HG03354 (cell line): ENCODE results near the gene ZSWIM6.

Experiments used
- ATAC-seq: cut with Tn5 transposase; IDR thresholded peaks from one replicate; pipeline ENCODE4 v1.9.1; 2021; ENCODE audit warnings: mild to moderate bottlenecking; ENCODE audit not compliant: unreplicated experiment, poor library complexity, severe bottlenecking

ZSWIM6 gene

DNA sequence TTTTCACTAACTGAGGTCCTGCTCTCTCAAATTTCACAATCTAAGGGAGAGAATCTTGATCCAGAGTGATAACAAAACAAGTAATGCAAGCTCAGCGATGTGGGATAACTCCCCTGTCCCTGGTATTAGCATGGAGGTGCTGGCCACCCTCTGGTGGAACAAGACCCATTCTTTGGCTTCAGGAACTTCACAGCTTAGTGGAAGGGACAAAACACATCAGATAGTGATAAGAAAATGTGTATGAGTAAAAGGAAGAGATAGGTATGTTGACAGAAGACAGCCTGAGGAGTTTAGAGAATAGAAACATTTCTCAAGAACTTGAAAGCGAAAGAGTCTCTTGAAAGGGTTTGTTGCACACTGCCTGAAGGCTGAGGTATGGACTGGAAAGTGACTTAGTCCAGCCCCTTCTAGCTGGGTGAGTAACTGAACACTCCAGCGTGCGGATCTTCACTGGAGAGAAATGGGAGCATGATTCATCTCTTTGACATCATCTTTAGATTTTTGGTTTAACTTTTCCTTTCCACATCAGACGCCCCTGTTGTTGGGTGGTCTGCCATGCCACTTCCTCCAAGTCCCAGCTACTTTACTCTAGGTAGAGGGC lies 25.4 kb upstream of the ZSWIM6 start:
- peak; percentile 89 for ATAC-seq

DNA sequence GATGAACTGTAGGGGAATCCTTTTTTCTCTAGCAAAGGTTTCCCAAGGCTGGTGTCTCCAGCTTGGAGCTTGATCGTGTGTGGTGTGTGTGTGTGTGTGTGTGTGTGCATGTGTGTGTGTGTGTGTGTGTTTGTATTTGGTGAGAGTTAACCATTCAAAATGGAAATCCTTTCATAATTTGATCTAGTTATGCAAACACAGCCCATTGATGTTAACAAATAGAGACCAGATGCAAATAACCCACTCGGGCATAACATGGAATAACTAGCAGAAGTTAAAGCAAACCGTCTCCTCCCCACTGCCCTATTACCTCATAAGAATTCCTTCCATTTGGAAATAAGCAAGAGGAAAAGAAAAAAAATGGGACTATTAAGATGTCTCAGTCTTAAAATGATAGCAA lies 24.9 kb upstream of the ZSWIM6 start:
- ATAC-seq, result no peak

DNA sequence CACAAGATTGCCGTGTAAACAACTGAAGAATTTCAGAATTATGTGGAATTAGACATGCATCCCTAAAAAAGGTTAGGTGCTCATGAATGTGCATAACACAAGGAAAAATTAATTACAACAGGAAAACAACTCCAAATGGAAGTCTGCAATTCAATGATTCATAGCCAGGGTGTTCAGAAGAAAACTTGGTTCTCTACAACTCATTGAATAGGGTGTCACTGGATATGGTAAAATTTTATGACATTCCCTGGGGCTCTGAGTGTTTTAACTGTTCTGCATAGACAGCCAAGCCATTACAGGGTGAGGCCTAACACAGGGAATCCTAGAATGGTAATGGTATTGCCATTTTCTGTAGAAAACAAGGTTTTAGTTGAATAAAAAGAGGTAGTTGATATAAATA lies 24.4 kb upstream of the ZSWIM6 start:
- ATAC-seq, result no peak

DNA sequence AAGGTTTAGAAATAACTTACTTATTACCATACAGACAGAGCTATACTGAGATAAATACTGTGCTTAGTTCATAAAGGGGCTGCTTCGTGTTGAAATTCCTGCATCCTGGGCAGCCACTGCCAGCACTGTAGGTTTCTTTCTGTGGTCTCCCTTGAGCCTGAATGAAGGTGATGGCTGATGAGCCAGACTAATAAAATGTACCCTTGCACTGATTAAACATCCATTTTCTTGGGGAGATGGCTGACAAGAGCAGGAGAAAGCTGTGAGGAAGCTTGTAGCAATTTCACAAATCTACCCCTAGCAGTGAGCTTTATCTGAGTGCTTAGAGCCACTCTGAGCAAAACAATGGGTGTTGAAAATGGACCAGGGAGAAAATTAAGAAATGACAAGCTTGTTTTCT lies 23.3 kb upstream of the ZSWIM6 start:
- no peak for ATAC-seq

DNA sequence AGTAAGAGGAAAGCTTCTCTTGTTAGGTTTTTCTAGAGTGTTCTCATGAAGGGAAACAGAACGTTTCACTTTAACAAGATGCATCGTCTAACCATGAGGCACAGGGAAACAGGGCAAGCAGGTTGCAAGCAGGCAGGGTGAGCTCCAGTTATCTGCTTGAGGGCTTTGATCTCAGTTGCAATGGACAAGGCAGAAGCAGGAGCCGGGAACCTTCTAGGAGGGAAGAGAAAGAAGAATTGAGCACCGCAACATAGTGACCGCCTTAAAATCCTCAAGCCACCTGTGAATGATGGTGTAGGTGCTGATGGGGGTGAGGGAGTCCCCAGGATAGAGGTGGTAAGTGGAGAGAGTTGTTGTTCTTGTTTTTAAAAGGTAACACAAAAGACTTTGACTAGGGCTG lies 22.9 kb upstream of the ZSWIM6 start:
- ATAC-seq, result no peak

DNA sequence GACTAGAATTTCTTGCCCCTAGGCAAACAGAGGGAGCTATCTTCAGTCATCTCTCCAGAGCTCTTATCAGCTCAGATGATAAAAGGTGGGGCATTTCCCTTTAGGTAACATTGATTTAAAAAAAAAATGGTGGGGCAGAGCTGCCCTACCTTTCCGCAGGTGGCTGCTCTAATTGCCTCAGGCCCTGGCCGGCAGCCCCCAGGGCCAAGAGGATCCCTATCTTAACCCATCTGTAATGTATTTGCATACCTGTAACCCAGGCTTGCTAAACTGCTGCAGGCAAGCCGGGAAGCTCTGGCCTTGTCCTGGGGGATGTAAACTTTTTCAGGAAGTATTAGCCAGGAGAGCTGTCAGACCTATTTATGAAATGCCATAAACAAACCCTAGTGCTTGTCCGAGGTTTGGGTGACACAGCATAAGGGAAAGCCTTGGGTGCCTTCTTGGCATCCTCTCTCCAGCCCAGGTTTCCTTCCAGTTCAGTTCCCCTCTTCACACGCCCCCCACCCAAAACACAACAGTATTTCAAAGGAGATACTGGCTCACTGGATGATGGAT lies 20.9 kb upstream of the ZSWIM6 start:
- ATAC-seq, result no peak

DNA sequence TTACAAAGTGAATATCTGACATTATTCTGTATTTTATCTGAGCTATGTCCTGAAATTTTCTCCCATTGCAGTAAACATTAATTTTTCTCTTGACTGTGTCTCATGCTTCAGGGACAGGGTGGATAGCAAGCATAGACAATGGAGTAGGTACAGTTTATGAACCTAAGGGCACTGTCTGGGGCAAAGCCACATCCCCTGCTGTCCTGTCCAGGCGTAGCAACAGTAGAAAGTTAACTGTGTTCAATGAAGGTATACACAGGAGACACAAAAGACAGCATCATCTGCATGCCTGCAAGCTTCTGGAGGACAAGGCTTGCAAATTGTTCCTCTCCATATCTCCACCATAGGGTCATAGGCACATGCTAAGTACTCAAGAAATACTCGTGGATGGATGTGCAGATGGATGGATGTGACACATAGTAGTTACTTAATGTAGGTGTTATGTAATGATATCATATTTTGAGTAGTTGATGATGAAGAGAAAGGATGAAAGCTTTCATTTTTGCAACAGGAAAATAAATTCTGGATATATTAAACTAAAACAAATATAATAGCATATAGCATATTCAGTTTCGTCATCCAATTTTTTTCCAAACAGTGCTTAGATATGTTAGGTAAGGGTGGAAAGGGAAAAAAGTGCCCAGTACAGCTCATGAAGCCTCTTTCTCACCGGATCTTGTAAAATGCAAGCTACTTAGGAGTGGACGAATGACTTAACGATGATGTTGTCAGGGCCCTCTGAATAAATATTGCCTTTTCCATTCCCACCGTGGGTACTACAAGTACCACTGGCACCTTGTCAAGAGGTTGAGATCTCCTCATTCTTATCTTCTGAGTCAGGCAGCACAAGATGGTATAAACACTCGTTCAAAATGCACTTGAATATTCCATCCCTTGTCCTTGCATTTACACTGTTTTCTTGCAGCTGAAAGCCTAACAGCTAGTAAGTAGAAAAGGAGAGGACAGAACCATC lies 19.9 kb upstream of the ZSWIM6 start:
- ATAC-seq, result no peak

DNA sequence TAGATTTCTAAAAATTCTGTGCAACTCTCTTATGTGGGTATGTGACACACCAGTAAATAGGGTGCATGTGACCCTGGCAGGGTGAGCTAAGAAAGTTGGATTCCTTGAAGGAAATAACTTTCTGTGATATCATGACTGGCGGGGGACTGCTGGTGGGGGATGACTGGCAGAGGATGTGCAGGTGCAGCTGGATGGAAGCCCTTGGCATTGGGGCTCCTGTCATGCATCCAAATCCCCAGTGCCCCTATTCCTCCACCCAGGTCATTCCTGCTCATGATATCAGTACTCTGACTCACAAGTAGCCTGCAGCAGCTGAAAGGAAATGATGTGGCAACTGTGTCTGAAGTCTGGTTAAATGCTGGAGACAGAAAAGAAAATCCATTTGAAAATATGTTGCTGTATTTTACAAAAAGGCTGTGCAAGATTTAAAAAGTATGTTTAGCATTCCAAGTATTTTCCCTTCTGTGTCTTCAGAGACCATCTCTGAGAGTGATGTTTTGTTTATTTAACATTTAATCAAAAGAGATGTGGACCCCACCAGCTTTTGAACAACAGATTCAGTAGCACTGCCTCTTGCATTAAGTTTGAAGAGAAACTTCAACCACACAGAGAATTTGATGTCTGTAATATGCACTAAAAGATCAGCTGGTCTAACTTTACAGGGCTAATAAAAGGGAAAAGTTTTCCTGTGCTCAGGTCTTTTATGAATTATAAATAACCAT lies 17.9 kb upstream of the ZSWIM6 start:
- no peak for ATAC-seq

DNA sequence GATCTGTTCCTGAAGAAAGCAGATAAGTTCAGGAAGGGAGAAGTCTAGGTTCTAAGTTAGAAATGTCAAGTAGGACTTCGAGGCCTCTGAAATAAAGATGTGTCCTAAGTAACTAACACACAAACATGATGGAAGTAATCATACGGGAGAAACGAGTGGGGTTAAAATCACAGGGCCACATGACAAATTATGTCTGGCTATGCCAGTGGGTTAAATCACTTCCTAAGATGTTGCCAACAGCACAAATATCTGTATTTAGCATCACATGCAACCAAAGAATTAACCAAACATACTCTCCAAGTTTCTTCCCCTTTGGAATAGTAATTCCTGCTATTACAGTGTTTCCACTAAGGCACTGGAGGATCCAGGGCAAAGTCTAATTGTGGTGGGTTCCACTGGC lies 13.7 kb upstream of the ZSWIM6 start:
- ATAC-seq, result no peak

DNA sequence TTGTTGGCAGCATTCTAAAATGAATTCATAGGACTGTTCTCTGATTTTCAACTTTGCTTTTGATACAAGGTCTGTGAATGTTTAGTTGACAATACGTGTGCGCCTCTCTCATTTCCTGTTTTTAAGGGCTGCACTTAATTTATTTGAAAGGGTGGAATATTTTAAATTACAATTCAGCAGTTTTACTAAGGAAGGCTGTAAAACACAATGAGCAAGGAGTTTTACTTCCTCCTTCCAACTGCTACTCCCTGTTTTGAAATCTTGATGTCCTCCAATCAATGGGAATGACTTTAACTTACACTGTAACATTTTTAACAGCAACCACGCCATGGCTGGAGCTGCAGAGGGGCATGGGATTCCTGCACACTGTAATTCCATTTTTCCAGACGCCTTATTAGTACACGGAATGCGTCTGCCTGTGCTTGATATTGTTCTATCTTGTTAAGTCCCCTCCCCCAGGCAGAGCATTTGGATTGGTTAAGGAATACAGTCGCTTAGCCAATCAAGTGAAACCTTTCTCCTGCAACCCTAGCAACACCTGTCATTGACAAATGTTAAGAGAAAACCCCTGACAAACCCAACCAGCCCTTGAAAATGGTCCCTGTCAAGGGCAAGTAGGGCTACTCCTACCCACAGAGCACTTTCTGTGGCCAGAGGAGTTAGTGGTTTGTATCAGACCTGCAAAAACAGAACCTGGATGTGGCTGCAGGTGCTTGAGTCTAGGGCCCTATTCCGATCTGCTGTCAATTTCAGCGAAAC lies 12.5 kb upstream of the ZSWIM6 start:
- ATAC-seq, result peak; percentile 99

DNA sequence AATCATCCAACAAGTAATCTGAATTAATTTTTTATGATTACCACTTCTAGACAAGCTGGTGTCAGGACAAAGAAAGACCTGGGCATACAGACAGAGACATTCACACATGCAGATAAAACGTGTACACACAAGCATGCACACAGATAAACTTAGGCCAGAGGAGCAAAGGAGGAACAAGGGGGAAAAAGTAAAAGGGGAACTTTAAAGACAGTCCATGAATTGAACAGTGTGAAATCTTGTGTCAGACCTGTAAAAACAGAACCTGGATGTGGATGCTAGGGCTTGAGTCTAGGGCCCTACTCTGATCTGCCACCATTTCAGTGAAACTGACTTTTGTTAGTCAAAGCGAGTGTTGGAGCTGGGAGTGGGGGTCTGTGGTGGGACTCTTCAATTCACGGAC lies 11.2 kb upstream of the ZSWIM6 start:
- ATAC-seq, result no peak

DNA sequence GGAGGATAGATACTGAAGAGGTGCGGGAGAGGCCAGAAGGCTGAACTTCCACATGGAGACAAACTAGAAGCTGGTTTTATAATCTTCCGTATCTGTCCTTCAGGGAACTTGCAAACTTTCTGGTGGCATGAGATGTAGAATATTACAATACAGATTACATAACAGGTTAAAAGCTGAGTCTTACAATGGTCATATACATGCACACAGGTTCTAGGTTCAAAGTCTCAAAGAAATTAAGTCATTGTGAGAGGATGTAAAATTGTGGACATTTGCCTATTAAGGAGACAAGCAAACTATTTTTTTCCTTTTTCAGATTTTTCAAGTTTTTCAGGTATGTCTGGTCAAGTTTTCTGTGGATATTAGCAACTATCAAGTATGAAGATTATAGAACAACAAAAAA lies 10.4 kb upstream of the ZSWIM6 start:
- ATAC-seq, result no peak

DNA sequence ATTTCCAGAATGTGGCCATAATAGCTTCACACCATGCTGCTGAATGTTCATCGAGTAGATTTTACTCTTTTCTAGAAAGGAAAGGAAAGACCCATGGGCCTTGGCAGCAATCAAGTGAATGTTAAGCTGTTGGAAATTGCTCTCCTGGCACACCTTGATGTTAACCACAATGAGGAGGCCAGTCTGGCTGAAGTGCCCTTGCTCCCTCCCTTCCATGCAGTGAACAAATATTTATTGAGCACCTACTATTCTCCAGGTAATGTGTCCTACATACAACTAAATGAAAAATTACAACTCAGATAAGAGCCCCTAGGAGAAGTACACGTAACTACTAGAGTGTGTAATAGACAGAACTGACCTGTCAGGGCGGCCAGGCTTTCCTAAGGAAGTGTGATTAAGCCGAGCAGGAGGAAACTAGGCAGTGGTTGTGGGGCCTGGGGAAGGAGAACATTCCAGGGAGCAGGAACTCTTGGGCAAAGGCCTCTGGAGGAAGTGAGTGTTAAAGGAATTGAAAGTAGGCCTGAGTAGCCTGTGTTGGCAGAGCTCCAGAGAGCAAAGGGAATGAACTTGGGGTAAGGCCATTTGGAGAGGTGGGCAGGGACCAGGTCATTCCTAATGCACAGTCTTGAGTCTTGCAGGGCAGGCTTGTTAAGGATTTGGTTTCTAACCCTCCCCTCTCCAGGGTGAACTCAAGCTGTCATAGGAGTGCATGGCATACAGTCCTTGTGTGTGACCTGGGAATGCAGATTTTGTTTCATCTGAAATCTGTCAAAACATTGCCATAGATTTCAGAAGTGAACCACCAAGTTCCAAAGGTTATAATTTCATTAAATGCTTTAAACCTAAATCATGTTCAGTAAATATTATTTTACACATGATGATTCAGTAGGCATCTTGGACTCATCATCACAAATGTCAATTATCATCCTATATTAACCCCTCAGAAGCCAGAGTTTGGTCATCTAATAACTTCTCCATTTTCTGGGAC lies 9.0 kb upstream of the ZSWIM6 start:
- ATAC-seq, result no peak

DNA sequence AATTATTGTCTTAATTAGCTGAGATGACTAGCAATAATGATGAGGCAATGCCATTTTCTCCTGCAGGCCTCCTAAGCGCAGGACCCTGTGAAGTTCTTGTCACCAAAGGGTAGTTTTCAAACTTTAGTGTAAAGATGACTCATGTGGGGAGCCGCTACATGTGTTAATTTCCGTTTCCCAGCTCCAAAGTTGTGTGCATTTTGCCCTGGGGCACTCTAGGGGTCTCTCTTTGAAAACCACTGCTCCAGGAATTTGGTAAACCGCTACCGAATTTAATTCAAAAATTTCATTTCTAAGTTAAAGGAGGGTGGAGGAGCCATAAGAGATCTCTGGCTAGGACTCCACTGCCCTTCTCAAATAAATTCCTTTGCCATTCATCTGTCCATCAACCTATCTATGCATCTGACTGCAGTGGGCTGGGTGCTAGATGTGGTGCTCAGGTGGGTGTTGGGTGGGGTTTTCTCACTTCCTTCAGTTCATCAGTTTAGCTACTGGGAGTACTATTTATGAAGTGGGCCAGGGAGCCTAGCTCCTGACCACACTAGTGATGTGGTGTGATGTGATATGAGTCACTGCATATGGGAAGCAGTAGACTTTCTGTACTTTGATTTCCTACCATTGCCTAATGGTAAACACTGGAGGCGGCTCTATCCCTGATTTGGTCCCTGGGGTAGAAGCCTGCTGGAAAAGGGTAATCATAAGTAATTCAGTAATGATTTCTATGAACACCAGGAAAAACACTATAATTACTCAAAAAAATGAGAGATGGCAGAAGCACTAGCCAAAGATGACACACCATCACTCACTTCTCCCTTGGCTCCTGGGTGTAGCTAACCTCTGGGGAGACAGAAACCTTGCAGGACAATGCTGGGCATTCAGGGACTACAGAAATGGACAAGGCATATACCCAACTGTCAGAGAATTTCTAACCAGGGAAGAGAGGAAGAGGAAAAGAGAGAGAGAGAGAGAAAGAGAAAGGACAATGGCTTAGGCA lies 4.0 kb upstream of the ZSWIM6 start:
- ATAC-seq, result no peak

DNA sequence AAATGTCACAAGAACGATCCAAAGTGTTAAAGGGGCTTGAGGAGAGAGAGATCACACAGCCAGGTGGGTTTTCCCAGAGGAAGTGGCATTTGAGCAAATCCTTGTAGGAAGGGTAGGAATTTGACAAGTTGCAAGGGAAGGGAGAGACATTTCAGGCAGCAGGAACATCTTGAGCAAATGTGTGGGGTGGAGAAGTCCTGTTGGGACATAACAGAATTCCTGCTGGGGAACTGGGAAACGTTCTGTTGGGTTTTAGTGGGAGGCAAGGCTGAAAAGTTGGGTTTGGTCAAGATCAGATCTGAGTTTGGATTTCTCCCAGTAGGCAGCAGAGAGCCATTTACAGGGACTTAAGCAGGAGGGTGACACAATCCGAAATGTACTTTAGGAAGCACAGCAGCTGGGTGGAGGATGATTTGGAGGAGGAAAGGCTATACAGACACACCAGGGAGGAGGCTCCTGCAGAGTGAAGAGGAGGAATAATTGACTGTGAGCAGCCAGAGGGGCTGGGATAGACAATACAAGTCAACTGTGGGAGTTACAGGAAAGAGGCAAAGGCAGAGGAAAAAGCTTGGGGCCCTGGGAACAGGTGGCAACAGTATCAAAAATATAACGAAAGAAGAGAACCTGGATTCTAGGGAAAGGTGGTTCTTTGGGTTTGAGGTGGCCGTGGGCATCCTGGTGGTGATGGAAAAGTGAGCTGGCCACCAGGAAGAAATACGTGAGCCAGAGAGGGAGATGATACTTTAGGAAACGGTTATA lies 3.1 kb upstream of the ZSWIM6 start:
- ATAC-seq, result no peak

DNA sequence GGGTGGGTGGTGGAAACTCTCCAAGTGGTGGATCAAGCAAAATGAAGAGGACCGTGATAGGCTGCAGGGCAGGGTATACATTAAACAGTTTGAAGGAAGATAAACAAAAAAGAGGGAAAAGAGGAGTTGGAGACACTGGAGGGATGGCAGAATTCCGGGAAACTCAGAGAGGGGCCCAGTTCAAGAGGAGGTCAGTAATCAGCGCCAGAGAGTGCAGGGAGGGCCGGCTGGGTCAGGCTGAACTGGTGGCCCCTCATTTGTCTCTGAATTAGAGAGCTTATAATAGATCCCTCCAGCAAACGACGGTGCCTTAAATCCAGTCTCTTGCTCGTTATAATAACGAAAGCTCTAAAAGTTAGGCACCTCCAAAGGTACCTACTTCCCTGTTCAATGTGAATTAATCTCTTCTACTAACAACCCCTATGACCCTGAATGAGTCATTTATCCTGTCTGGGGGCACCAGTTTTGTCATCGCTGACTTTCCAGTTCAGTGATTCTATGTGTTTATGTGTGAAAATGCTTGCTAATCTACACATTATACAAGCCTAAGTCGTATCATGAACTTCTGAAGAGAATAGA lies 2.4 kb upstream of the ZSWIM6 start:
- no peak for ATAC-seq
